Ramos (cell line): ENCODE measurements around the gene GPR3.

Source experiments
- in situ Hi-C: fragments of 300-500 bp; cut with MboI; formaldehyde crosslinking; loops from one replicate; pipeline ENCODE4 v1.14.3; 2022; ENCODE audit warnings: low sequenced_read_pairs; ENCODE audit not compliant: unreplicated experiment

GPR3 gene

DNA sequence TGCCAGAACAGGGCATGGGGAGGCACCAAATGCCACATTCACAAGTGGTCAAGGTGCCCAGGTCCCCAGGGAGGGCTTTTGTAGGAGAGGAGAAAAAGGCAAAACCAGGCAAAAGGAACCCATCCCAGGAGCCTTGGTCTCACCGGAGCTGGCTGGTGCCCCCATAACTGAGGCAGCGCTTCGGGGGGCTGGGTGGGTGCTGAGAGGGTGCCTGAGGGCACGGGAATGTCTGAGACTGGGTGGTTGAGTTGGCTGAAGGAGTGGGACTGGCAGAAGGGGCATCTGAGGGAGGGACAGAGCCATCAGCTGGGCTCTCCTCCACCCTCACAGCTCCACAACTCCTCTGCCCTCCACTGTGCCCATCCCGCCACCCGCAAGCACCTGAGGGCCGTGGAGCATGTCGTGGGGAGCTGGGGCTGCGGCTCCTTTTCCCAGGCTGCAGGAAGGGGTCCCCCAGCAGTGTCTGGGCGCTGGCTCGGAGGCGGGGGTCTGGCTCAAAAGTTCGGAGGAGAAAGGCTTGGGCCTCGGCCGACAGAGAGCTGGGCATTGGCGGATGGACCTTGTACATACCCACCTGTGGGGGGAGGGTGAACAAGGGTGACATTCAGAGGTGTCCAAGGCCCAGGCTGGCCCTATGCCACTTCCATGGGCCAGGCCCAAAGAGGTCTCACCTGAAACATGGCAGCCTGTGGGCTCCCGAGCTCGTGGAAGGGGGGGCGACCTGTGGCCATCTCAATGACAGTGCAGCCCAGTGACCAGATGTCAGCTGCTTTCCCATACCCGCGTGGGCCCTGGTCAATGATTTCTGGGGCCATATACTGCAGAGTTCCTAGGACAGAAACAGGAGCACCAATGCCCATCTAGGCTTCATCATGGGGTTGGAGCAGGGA is 34.1 kb upstream of the GPR3 start:
- in situ Hi-C loops, result no loop called here

DNA sequence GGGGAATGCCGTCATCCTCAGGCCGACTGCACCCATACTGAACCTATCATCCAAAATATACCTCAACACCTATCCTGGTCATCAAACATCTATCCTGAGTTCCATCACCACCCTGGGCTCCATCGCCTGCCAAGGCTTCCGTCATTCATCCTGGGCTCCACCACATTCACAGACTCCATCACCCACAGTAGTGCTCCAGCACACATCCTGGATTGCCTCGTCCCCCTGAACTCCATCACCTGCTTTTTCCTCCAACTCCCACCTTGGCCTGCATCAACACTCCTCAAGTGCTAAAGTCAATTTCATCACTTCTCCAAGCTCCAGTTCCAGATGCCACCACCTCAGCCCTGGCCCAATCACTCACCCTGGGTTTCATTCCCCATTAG is 33.5 kb upstream of the GPR3 start:
- in situ Hi-C loops, result no loop called here

DNA sequence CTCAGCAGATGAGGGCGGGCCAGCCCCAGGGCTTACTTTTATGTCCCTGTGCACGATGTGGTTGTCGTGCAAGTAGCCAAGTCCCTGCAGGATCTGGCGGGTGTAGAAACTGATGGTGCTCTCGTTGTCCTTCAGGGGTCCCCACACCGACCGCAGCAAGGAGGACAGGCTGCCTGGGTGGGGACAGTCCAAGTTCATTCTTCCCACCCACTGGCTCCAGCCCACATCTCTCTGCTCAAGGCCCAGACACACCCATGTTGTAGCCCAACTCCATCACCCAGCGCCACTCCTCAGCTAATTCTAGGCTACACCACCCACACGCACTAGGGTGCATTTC is 32.6 kb upstream of the GPR3 start:
- in situ Hi-C loops, result no loop called here

DNA sequence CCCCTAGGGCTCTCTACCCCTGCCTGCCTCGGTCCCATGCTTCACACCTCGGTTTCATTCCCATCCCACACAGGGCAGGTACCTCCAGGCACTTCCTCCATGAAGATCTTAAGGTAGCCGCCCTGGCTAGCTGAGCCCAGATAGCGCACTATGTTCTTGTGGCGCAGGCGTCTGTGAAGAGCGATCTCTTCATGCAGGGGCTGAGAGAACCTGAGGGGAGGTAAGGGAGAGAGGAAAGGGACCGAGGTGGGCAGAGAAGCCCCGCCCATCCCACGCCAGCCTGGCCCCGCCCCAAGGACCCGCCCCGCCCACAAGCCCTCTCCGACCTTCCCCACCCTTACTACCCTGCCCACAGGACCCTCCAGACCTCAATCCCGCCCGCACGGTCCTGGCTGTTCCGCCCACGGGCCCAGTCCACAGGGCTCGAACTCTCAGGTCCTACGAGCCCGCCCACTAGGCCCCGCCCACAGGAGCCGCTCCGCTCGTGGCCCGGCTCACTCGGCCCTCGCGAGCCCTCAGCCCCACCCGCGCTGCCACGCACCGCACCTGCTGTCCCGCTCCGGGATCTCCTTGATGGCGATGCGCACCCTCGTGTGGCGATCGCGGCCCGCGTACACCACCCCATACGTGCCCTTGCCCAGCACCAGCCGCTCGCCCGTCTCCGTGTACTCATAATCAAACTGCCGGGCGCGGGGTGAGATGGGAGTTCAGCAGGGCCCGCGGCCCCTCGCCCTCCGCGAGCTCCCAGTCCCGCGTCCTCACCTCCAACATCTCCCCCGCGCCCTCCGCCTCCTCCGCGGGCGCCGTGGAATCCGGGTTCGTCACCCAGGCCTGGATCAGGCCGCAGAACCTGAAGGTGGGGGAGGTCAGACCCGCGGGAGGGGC is 32.0 kb upstream of the GPR3 start:
- in situ Hi-C loops, result no loop called here

DNA sequence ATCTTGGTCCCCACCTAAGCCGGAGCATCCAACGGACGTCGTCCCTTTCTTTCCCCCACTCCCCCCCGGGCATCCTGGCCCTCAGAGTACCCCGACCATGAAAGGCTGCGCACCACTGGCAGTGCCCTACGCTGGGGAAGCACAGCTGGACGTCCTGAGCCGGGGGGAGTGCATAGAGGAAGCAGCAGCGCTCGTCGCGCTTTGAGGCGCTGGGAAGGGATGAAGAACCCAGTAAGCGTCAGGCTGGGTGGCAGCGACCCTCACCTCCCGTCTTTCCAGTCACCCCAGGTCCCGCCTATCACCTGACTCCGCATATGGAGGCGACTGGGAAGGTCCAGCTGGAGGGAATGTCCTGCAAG is 31.4 kb upstream of the GPR3 start:
- in situ Hi-C loops, result no loop called here

DNA sequence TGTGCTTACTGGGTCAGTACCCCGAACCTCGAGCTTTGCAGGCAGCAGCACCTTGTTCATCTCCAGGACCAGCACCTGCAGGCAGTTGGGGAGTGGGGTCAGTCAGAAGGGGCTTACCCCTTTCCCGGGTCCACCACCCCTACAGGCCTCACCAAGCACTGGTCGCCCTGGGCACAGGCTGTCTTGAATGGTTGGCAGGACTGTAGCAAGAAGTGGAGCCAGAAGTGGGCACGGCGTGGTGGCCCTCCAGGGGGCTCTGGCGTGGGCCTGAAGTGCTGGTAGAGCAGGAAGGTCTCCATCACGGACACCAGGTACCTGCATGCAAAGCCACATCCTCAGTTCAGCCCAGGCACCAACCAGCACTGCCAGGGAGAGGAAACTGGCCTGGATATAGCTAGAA is 30.9 kb upstream of the GPR3 start:
- in situ Hi-C loops, result no loop called here

DNA sequence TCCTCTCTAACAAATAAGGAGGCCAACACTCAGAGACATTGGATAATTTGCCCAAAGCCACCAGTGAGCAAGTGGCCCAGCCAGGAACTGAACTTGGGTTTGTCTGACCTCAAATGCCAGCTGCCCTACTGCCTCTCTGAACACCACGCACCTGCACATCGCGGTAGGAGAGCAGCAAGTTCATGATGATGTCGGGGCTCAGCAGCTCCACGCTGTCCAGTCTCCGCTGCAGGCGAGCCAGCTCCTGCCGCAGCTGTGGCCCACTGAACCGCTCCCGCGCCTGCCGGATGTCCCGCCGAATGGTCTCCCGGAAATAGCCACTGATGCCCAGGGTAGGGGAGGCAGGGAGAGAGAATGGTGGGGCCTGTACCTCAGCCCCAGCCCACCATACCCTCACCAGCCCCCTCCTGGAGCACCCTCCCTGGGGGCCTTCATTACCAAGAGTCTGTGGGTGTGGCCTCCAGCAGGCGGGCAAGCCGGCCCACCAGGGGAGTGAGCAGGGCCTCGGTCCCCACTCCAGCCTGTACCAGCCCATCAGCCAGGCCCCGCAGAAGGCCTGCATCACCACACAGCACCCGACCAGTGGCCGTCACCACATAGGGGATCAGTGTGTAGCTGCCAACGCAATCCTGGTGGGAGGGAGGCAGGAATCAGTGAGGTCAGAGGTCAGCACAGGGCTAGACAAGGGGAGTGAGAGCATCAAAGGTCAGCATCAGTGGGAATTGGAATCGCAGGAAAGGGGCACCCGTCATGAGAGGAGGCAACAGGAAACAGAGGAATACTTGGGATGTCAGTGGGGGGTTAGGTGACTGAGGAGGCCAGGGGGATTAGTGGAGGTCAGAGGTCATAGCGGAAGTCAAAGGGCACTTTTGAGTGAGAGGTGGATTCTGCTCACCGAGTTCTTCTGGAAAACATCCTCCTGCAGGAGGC is 28.4 kb upstream of the GPR3 start:
- in situ Hi-C loops, result no loop called here

DNA sequence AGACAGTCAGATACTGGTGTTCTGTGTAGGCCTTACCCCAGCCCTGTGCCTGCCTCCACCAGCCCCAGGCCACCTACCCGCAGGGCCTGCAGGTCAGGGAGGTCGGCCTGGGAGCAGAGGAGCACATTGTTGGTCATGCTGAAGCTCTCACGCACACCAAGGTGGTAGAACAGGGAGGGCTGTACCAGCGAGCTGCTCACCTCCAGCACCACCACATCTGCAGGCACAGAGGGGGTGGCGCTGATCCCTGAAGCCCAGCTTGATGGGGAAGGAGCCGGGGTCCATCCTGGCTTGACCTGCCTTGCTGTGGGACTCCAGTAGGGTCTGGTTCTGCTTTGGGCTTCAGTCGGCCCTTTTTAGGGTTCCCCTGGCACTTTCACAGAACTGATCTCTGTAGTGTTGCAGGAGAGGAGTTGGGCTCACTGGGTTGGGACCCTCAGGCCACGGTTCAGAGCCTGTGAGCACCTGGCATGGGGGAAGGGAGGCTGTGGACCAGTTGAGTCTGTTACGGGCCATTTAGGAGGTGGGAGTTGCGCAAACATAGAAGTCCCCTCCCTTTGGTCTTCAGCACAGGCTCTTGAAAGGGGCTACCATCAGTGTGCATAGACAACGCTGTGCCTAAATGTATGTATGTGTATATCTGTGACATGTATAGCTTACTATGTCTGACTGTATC is 27.6 kb upstream of the GPR3 start:
- in situ Hi-C loops, result no loop called here

DNA sequence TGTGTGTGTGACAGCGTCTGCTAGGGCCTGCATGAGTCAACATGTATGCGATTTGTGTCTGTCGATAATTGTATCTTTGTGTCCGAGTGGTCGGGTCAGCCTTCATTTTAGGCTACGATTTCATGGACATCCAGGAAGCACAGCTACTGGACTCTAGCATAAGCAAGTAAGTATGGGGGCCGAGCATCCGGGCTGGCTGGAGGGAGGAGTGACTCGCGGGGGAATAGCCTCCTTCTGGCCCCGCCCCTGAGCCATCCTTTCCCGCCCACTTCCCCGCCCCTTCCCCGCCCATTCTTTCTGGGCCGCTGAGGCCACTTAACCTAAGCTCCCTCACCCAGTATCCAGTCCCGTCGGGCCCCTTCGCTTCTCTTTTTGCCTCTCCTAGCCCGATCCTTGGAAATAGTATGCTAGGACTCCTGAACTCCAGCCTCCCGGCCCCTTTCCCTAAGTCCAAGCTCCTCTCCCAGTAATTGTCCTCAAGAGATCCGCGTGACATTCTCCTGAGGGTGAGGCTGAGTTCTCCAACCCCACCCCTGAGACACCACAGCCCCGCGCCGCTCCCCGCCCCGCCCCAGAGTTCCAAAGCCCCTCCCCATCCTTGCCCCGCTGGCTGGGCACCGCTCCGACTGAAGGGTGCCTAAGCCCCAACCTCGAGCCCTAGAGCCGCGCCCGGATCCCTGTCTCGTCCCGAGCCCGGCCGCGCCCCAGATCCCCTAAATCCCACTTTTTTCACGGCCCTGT is 26.9 kb upstream of the GPR3 start:
- in situ Hi-C loops, result no loop called here

DNA sequence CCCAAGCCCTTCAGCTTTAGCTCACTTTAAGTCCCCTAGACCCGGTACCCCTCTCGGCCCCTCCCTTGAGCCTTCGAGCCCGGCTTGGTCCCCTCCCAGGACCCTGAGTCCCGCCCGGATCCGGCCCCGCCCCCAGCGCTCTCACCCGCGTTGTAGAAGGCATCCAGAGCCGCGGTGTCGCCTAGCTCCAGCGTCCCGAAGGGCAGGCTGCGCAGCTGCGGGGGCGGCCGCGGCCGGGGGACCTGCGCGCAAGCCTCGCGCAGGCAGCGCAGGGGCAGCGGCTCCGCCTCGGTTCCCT is 26.4 kb upstream of the GPR3 start:
- in situ Hi-C loops, result no loop called here

DNA sequence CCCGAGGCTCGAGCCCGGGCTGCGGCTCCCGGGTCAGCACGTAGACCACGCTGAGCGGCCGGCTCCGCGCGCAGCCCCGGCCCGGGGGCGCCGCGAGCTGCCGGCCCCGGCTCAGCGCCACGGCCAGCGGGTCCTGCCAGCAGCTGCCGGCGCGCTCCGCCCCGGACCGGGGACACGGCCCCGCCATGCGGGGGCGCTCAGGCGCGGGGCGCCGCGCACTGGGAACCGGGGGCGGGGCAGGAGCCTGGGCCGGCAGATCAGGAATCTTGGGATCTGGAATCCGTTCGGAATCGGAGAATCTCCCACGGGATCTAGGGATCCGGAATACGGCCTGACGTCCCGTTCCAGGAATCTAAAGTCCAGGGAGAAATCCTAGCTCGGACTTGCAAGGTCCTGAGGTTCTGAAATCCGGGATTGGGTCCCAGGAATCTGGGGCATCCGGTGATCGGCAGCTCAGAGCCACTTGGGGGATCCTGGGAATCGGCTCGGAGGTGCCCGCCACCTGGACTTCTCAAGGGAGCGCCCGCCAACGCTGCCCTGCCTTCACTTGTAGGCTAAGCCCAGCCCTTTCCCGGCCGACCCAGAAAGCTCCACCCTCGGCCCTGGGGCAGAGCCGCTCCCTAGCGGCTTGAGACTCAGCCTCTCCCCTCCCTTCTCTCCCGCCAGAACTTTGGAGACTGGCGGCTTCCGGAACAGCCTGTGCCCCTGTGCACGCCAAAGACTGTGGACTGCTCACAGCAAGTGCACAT is 25.8 kb upstream of the GPR3 start, which contains the start of gene MAP3K6:
TSS of gene MAP3K6 (minus strand) at position 551 of the 749 bp plus-strand sequence. CDS start at position 187, 364 bp downstream.
- in situ Hi-C loops, result no loop called here

DNA sequence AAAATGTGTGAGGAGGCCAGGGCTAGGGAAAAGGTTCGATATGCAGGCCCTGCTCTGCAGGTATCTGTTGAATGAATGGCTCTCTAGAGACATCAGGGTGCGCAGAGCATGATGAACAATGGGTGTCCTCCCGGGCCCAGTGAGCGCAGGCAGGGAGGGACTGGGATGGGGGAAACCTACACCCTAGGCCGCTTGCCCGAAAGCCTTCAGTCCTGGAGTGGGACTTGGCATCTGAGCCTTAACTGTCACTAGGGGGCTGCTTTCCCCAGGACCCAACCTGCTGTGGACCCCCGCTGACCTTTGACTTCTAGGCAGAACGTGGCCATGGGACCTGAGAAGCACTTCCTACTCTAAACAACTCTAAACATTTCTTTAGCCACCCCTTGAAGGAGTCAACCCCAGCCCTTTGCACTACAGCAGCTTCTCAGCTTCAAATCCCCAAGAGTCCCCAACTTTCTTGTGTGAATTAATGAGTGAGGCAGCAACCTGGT is 25.2 kb upstream of the GPR3 start:
- in situ Hi-C loops, result no loop called here

DNA sequence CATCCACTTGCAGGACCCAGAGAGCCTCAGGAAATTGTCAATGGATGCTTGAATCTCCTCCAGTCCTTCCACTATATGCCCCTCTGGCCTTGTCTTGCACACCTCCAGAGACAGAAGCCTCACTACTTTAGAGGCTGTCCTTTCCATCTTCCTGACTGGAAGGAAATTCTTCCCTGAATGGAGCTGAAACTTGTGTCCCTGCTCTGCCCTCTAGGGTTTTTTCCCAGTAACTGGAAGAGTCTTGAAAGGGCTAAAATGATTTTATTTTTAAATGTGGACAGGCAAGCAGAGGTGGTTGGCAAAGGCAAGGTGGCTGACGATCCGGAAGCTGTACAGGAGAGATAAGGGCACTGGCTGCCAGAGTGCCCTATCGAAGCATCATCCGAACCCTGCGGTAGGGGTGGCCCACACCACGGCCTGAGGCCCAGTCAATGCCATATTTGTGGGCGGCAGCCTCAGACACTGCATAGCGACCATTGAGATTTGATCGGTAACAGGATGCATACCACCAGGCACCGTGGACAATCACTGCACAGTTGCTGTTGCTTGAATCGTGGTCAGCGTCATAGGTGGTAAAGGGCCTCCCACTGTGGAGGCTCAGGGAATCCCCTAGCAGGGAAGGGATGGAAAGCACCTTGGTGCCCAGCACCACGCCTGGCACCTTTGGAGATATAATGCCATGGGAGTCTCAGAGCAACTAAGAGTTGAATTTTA is 23.4 kb upstream of the GPR3 start:
- in situ Hi-C loops, result no loop called here

DNA sequence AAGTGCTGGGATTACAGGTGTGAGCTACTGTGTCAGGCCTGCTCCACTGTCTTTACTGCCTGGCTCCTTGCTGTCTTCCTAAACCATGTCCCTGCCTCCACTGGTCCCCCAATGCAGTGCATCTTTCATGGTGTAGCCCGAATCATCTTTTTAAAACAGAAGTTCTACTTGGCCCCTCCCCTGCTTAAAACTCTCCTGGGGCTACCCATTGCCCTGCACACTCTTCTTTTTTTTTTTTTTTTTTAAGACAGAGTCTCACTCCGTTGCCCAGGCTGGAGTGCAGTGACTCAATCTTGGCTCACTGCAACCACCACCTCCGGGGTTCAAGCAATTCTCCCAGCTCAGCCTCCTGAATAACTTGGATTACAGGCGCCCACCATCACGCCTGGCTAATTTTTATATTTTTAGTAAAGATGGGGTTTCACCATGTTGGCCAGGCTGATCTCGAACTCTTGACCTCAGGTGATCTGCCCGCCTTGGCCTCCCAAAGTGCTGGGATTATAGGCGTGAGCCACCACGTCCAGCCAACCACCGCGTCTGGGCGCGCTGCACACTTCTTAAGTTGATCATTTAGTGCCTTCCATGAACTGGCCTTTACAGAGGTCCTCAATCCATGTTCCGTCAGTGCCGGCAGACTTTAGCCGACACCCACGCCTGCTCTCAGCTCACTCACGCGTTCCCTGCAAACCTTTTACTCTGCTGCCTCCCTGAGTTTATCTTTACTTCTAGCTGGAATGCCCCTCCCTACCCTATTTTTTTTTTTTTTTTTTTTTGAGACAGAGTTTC is 20.2 kb upstream of the GPR3 start:
- in situ Hi-C loops, result no loop called here

DNA sequence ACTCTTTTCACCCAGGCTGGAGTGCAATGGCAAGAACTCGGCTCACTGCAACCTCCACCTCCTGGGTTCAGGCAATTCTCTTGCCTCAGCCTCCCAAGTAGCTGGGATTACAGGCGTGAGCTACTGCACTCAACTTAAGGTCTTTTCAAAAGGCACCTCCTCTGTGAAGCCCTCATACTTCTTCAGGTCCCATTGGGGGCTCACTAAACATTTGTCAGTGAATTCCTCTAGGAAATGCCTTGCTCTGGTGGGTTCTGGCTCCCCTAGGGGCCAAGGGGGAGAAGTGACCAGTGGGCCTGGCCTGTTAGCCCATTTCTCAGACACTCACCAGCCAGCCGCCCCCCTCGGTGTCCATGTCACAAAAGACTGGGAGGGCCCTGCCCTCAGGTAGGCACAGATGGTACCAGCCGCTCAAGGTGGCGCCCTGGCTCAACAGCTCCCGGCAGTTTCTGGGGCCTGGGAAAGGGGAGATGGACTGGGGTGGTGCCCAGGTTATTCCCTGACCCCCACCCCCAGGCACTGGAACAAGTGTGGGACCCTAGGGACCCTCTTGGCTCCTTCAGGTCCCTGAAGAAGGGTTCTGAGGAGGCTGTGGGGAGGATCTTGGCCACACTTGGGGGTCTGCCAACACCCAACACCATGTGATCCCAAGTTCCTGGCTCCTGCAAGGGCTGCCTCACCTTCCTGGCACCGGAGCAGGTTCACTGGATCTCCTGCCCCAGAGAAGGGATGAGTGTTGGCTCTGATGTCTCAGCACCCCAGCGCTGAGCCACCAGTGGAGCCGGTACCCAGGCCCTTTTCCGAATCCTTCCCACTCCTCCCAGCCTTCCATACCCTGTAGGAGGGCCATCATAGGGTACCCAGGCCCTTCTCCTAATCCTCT is 19.4 kb upstream of the GPR3 start:
- in situ Hi-C loops, result no loop called here

DNA sequence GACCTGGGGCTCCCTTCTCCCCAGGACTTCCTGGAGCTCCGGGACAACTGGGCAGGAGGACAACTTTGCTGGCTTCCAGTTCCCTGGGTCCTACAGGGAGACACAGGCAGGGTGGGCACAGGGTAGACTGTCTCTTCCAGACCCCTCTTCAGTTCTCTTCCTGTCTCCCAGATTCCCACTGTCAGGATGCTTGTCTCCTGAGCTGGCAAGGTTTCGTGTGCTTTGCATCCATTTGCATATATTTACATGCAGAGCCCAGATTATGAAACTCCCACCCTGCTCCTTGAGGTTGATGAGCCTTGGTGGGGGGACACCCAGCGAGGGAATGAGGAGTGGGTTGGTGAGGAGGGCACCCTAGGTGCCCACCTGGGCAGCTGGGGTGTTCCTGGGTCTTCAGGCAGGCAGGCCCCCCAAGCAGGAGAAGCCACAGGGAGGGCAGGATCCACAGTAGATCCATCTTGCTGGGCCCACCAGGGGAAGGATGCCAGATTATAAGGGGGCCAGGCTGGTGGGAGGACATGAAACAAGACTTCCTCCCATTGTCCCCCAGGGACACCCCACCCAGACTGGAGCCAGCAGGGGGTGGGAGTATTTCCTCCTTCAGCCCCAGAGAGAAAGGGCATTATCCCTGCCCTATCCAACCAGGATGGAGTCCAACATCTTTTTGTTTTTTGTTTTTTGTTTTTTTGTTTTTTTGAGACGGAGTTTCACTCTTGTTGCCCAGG is 17.9 kb upstream of the GPR3 start, which contains the start of gene FCN3:
TSS of gene FCN3 (minus strand) at position 463 of the 725 bp plus-strand sequence. CDS start at position 457, 6 bp downstream.
- in situ Hi-C loops, result no loop called here
